Chondrocyte (in vitro differentiated cells): ENCODE results near the gene ECI1. TPM values are rescaled to one million over a fixed set of nuclear protein-coding genes. Genes with fewer than 3 reads are reported as not detected.
A peak's percentile ranks its signal among the peaks of the same experiment; 100 is the strongest.

Experiments
- DNase-seq: peaks from one replicate; pipeline ENCODE4 v3.0.0; 2021; ENCODE audit warnings: mixed read lengths, low spot score
- H3K27ac Mint-ChIP-seq: one replicate; pipeline ENCODE4 v1.8.0; 2021; ENCODE audit warnings: mild to moderate bottlenecking, moderate library complexity, mixed read lengths; ENCODE audit not compliant: unreplicated experiment
- H3K27me3 Mint-ChIP-seq: 2 replicates; pipeline ENCODE4 v1.8.0; 2021; ENCODE audit warnings: low read depth, mixed read lengths
- H3K36me3 Mint-ChIP-seq: 2 replicates; pipeline ENCODE4 v1.8.0; 2021; ENCODE audit warnings: low read depth, mixed read lengths
- H3K4me1 Mint-ChIP-seq: 2 replicates; pipeline ENCODE4 v1.8.0; 2021; ENCODE audit warnings: low read depth, mild to moderate bottlenecking, mixed read lengths
- H3K4me3 Mint-ChIP-seq: one replicate; pipeline ENCODE4 v1.8.0; 2021; ENCODE audit warnings: mild to moderate bottlenecking, moderate library complexity, mixed read lengths; ENCODE audit not compliant: unreplicated experiment
- H3K9me3 Mint-ChIP-seq: 2 replicates; pipeline ENCODE4 v1.8.0; 2021; ENCODE audit warnings: low read depth, mixed read lengths
- CTCF ChIP-seq: fragments of 200-600 bp; sonication (generic); IDR thresholded peaks from 2 replicates; pipeline ENCODE4 v1.5.0; 2021; ENCODE audit warnings: antibody characterized with exemption, mild to moderate bottlenecking, moderate library complexity
- total RNA-seq: library from RNA; stranded (reverse); gene quantifications from 3 replicates; pipeline ENCODE4 v1.2.1, GENCODE V29; 2021

The ECI1 gene
- total RNA-seq, 1 donor from 2014 or later = 44.5 TPM

DNA sequence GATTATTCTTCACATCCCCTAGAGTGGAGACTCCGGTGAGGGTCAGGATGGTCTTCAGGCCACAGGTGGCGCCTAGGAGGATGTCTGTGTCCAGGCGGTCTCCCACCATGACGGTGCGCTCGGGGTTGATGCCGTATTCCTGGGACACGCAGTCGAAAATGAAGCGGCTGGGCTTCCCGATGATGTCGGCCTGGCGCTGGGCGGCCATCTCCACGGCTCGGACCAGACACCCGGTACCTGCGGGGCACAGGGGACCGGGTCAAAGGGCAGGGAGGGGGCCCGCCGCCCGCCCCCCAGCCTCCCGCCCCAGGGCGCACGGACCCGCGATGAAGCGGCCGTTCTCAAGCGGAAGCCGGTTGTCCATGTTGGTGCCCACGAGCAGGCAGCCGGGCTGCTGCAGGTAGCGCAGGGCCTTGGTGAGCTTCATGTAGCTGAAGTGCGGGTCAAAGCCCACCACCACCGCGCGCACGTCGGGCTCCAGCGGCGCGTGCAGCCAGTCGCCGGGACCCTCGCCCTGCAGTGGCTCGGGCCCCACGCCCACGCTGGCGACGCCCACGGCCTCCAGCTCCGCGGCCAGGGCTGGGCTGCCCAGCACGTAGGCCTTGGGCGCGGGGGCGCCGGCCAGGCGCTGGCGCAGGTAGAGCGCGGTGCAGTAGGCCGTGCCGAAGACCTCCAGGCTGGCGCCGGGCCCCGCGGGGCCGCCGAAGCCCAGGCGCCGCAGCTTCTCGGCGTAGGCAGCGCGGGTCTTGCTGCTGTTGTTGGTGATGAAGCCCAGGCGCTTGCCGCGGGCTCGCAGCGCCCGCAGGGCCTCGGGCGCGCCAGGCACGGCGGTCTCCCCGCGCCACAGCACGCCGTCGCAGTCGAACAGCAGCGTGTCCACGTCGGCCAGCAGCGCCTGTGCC lies 37.3 kb downstream of the ECI1 start:
- DNase-seq = no peak
- no peaks in the 10 kb centered on the region for H3K27me3 Mint-ChIP-seq
- H3K36me3 Mint-ChIP-seq = no peaks in the 10 kb centered on the region
- no peak for TF ChIP-seq CTCF
- no peaks in the 10 kb centered on the region for H3K9me3 Mint-ChIP-seq
- H3K4me3 Mint-ChIP-seq = peak overlapping the region; percentile 72
- peaks cover 25% of the 10 kb centered on the region for H3K4me1 Mint-ChIP-seq
- H3K27ac Mint-ChIP-seq = peak overlapping the region; percentile 52

- Mint-ChIP-seq H3K4me3 (peak overlapping the region; percentile 72), H3K27me3 (no peaks in the 10 kb centered on the region), H3K27ac (peak overlapping the region; percentile 52), H3K36me3 (peaks cover 4% of the 10 kb centered on the region), H3K4me1 (peaks cover 27% of the 10 kb centered on the region), H3K9me3 (no peaks in the 10 kb centered on the region)
- DNase-seq = no peak
- no peak for TF ChIP-seq CTCF
Observed at GRCh38 chr16:2212362-2213324, 38.7 kb downstream of the ECI1 start.

GRCh38 chr16:2211923-2212347 lies 39.5 kb downstream of the ECI1 start:
- Mint-ChIP-seq H3K9me3 (no peaks in the 10 kb centered on the region), H3K4me1 (peaks cover 31% of the 10 kb centered on the region), H3K4me3 (no peak overlapping the region), H3K27me3 (no peaks in the 10 kb centered on the region), H3K36me3 (peaks cover 7% of the 10 kb centered on the region), H3K27ac (no peak overlapping the region)
- DNase-seq = no peak
- TF ChIP-seq CTCF = no peak

GRCh38 chr16:2210386-2211365 lies 40.7 kb downstream of the ECI1 start, which contains the start of gene BRICD5:
Gene BRICD5 (minus strand): TSS chr16:2210863. CDS start chr16:2210833, 30 bp downstream.
- no peak for TF ChIP-seq CTCF
- Mint-ChIP-seq H3K4me3 (no peak within 1 kb of the TSS), H3K27ac (no peak within 1 kb of the TSS), H3K27me3 (no peaks in the 10 kb centered on the region), H3K4me1 (peaks cover 39% of the 10 kb centered on the region), H3K36me3 (peaks cover 7% of the 10 kb centered on the region), H3K9me3 (no peaks in the 10 kb centered on the region)
- no peak for DNase-seq
